ENCODE measurements around the gene NRG2.

Gene NRG2

GRCh38 chr5:139807647-139808030 is 235.5 kb downstream of the NRG2 start:
- DNase-seq, result no peak

GRCh38 chr5:139806726-139807646 is 236.1 kb downstream of the NRG2 start:
- DNase-seq, result no peak

GRCh38 chr5:139806111-139806510 is 237.0 kb downstream of the NRG2 start:
- DNase-seq, result no peak

- DNase-seq, result no peak
These were observed 237.6 kb downstream of the NRG2 start for GRCh38 chr5:139805545-139805944.

GRCh38 chr5:139804800-139805397 is 238.2 kb downstream of the NRG2 start:
- DNase-seq, result no peak

GRCh38 chr5:139803978-139804377 is 239.1 kb downstream of the NRG2 start:
- no peak for DNase-seq

GRCh38 chr5:139799359-139799758 is 243.7 kb downstream of the NRG2 start:
- peak; percentile 56 for DNase-seq

GRCh38 chr5:139798883-139799282 is 244.2 kb downstream of the NRG2 start:
- no peak for DNase-seq

- no peak for DNase-seq
These were observed 245.1 kb downstream of the NRG2 start for GRCh38 chr5:139797856-139798510.

GRCh38 chr5:139797335-139797734 is 245.8 kb downstream of the NRG2 start:
- no peak for DNase-seq
